Esophagus (tissue), 2 donors: ENCODE results near the gene APOL2. TPM values are rescaled to one million over a fixed set of nuclear protein-coding genes. Genes with fewer than 3 reads are reported as not detected.

Experiments
- H3K27ac ChIP-seq, 2 donors: one replicate each; pipeline ENCODE4 v1.5.1; 2013; ENCODE audit warnings: low read depth in 2 of 2, mild to moderate bottlenecking in 2 of 2, inconsistent platforms in 1 of 2, low read length in 1 of 2, moderate library complexity in 1 of 2
- H3K27me3 ChIP-seq, 2 donors: one replicate each; pipeline ENCODE4 v1.6.1; 2013; ENCODE audit warnings: low read length in 2 of 2, control low read depth in 1 of 2, mild to moderate bottlenecking in 1 of 2; ENCODE audit not compliant: insufficient read depth in 2 of 2, control insufficient read depth in 1 of 2
- H3K36me3 ChIP-seq, 2 donors: one replicate each; pipeline ENCODE4 v1.6.1; 2013; ENCODE audit warnings: low read length in 1 of 2; ENCODE audit not compliant: control insufficient read depth in 2 of 2, insufficient read depth in 2 of 2
- H3K4me1 ChIP-seq, 2 donors: one replicate each; pipeline ENCODE4 v1.6.1; 2013; ENCODE audit warnings: low read length in 1 of 2; ENCODE audit not compliant: control insufficient read depth in 2 of 2, insufficient read depth in 2 of 2
- H3K4me3 ChIP-seq, 2 donors: one replicate each; pipeline ENCODE4 v1.5.1; 2013; ENCODE audit warnings: low read length in 2 of 2, mild to moderate bottlenecking in 2 of 2, low read depth in 1 of 2, moderate library complexity in 1 of 2
- H3K9me3 ChIP-seq, 2 donors: one replicate each; pipeline ENCODE4 v1.6.1; 2013; ENCODE audit warnings: mild to moderate bottlenecking in 2 of 2, low read depth in 1 of 2, low read length in 1 of 2, moderate library complexity in 1 of 2; ENCODE audit not compliant: control insufficient read depth in 2 of 2, insufficient read depth in 1 of 2
- WGBS, 2 donors: extraction: QIAGEN DNeasy Blood & Tissue Kit; methylation state at CpG; one replicate each; pipeline ENCODE4 v1.1.7; 2013; 5-methylcytosine and 5-hydroxymethylcytosine counted together
- polyA plus RNA-seq, 2 donors: library from polyadenylated mRNA; stranded (reverse); fragments of 200-250 nt; gene quantifications; one replicate each; pipeline ENCODE4 v1.2.3, GENCODE V29; 2013
- donor health status: healthy with polysubstance abuse.
- donor health status: Bipolar disorder and iron deficiency.

The APOL2 gene
- polyA plus RNA-seq, 2 donors = 9.2 to 14.9 TPM

DNA sequence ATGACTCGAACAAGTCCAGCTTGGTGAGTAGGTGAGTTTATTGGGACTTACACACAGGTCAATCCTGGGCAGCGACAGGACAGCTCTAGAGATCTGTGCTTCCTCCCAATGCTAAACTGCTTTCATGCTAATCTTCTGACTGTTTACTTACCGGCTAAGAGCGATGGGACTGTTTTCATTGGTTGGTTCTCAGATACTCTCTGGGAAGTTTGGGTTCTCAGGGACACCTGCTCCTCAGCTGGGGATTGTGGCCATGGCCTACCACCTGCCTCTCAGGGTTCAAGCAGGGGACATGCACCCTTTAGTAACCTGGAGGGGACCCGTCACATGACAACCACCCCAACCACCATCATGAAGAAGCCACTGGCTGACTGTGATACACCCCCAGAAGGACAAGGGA, 13.1 kb downstream of the APOL2 start:
- peaks cover 10 to 25% of the 10 kb centered on the region in 2 donors for H3K36me3 ChIP-seq
- H3K9me3 ChIP-seq = no peaks in the 10 kb centered on the region
- H3K4me1 ChIP-seq = no peaks in the 10 kb centered on the region
- WGBS, 2 donors = 86 to 93% methylated on average over 5 of the region's 5 CpGs
- no peak overlapping the region for H3K27ac ChIP-seq
- no peak overlapping the region for H3K4me3 ChIP-seq
- no peaks in the 10 kb centered on the region for H3K27me3 ChIP-seq

DNA sequence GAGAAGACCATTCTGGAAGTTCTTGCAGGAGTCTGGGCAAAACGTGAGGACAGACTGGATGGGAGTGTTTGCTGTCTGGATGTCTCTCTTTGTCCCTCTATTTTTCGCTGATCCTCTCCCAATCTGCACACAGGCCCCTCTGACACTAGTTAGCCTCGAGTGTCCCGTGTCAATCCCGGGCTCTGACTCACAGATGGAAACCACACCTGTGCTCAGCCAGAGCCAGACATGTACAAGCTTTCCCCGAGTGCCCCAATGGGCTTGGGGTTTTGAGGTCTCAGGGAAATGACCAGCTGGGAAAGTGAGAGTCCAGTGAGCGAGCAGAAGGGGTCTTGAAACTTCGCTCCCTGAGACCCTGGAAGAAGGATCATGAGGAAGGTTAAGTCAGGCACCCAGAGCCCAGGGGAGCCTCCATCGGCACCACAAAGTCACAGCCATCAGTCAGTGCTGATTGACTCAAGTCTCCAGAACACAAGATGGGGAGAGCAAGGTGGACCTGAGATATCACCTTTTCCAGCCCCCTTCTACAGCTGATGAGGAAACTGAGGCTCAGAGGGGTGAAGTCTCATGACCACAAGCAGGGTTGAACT, 13.9 kb downstream of the APOL2 start:
- H3K4me1 ChIP-seq = no peaks in the 10 kb centered on the region
- no peaks in the 10 kb centered on the region for H3K27me3 ChIP-seq
- H3K9me3 ChIP-seq = no peaks in the 10 kb centered on the region
- WGBS, 2 donors = 77 to 81% methylated on average over 9 of the region's 9 CpGs
- H3K27ac ChIP-seq = no peak overlapping the region
- H3K36me3 ChIP-seq = peaks cover 9 to 20% of the 10 kb centered on the region in 2 donors
- no peak overlapping the region for H3K4me3 ChIP-seq

GRCh38 chr22:36224245-36224644, 15.1 kb downstream of the APOL2 start:
- Histone ChIP-seq H3K27ac (no peak overlapping the region), H3K27me3 (no peaks in the 10 kb centered on the region), H3K9me3 (no peaks in the 10 kb centered on the region), H3K4me1 (no peaks in the 10 kb centered on the region), H3K36me3 (peaks cover 9 to 18% of the 10 kb centered on the region in 2 donors), H3K4me3 (no peak overlapping the region)
- 75 to 83% methylated on average over 4 of the region's 4 CpGs for WGBS, 2 donors

- peaks cover 9 to 12% of the 10 kb centered on the region in 2 donors for H3K36me3 ChIP-seq
- H3K4me3 ChIP-seq = no peak overlapping the region
- H3K4me1 ChIP-seq = no peaks in the 10 kb centered on the region
- H3K9me3 ChIP-seq = no peaks in the 10 kb centered on the region
- WGBS, 2 donors = 83 to 89% methylated on average over 8 of the region's 8 CpGs
- no peaks in the 10 kb centered on the region for H3K27me3 ChIP-seq
- no peak overlapping the region for H3K27ac ChIP-seq
These were observed 15.8 kb downstream of the APOL2 start for GRCh38 chr22:36223504-36223903.

- Histone ChIP-seq H3K36me3 (peaks cover 8 to 9% of the 10 kb centered on the region in 2 donors), H3K9me3 (no peaks in the 10 kb centered on the region), H3K27ac (no peak overlapping the region), H3K4me3 (no peak overlapping the region), H3K27me3 (no peaks in the 10 kb centered on the region), H3K4me1 (no peaks in the 10 kb centered on the region)
- WGBS, 2 donors = 89 to 91% methylated on average over 9 of the region's 9 CpGs
These were observed 16.4 kb downstream of the APOL2 start for GRCh38 chr22:36222887-36223450.

GRCh38 chr22:36221799-36222751, 17.3 kb downstream of the APOL2 start:
- no peaks in the 10 kb centered on the region for H3K4me1 ChIP-seq
- no peaks in the 10 kb centered on the region for H3K9me3 ChIP-seq
- 11 to 13% methylated on average over 7 of the region's 7 CpGs for WGBS, 2 donors
- no peak overlapping the region for H3K4me3 ChIP-seq
- H3K27me3 ChIP-seq = no peaks in the 10 kb centered on the region
- H3K27ac ChIP-seq = no peak overlapping the region
- H3K36me3 ChIP-seq = peaks cover 0 to 2% of the 10 kb centered on the region in 2 donors

- H3K4me3 ChIP-seq = no peak overlapping the region
- H3K27ac ChIP-seq = peak overlapping the region; percentile 26 to 50
- no peaks in the 10 kb centered on the region for H3K27me3 ChIP-seq
- H3K9me3 ChIP-seq = no peaks in the 10 kb centered on the region
- H3K36me3 ChIP-seq = no peaks in the 10 kb centered on the region
- WGBS, 2 donors = 44 to 56% methylated on average over 9 of the region's 9 CpGs
- no peaks in the 10 kb centered on the region for H3K4me1 ChIP-seq
These were observed 18.8 kb downstream of the APOL2 start for GRCh38 chr22:36220451-36220921.

DNA sequence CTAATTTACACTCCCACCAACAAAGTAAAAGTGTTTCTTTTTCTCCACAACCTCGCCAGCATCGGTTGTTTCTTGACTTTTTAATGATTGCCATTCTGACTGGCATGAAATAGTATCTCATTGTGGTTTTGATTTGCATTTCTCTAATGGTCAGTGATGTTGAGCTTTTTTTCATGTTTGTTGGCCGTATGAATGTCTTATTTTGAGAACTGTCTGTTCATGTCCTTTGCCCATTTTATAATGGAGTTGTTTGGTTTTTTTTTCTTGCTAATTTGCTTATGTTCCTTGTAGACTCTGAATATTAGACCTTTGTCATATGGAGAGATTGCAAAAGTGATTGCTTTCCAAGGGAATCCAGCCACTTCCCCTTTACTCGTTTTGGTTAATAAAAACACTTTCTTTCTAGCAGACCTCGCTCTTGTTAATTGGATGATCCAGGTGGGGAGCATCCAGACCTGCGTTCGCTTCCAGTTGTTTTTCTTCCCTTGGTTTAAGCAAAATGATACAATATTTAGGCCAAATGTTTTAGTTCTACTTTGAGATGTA, 20.6 kb downstream of the APOL2 start:
- H3K4me1 ChIP-seq = no peaks in the 10 kb centered on the region
- H3K4me3 ChIP-seq = no peak overlapping the region
- 84 to 85% methylated on average over 7 of the region's 7 CpGs for WGBS, 2 donors
- no peaks in the 10 kb centered on the region for H3K27me3 ChIP-seq
- H3K36me3 ChIP-seq = no peaks in the 10 kb centered on the region
- no peaks in the 10 kb centered on the region for H3K9me3 ChIP-seq
- H3K27ac ChIP-seq = no peak overlapping the region

GRCh38 chr22:36215981-36216380, 23.3 kb downstream of the APOL2 start:
- H3K4me3 ChIP-seq = no peak overlapping the region
- 26 to 58% methylated on average over 2 of the region's 2 CpGs for WGBS, 2 donors
- no peak overlapping the region for H3K27ac ChIP-seq
- H3K9me3 ChIP-seq = no peaks in the 10 kb centered on the region
- peaks cover 0 to 2% of the 10 kb centered on the region in 2 donors for H3K4me1 ChIP-seq
- H3K36me3 ChIP-seq = no peaks in the 10 kb centered on the region
- H3K27me3 ChIP-seq = no peaks in the 10 kb centered on the region
